ENCODE data around the gene MARCHF6.
"Not testable (repeated sequence)": the region's sequence is repeated elsewhere in the genome, so short reads cannot be mapped to it uniquely, and the experiment has no call there.

The MARCHF6 gene

GRCh38 chr5:10353241-10354047 is at the start of gene MARCHF6:
Gene MARCHF6, plus strand, starts transcription at chr5:10353695. Its CDS starts 204 bp downstream, at chr5:10353899.
- peak; percentile 90 for DNase-seq

GRCh38 chr5:10303699-10304170 is 49.8 kb upstream of the MARCHF6 start:
- no peak for DNase-seq

GRCh38 chr5:10304932-10305331 is 48.6 kb upstream of the MARCHF6 start:
- no peak for DNase-seq

- DNase-seq = no peak
Observed at GRCh38 chr5:10306114-10306513, 47.4 kb upstream of the MARCHF6 start.

GRCh38 chr5:10306806-10307205 is 46.7 kb upstream of the MARCHF6 start:
- DNase-seq = no peak

- peak; percentile 50 for DNase-seq
Observed at GRCh38 chr5:10307206-10308148, 46.0 kb upstream of the MARCHF6 start, which contains the start of gene CMBL. Gene CMBL, minus strand, starts transcription at chr5:10307902. Its CDS starts 17,140 bp downstream, at chr5:10290762.

- no peak for DNase-seq
Observed at GRCh38 chr5:10308844-10309243, 44.7 kb upstream of the MARCHF6 start.

GRCh38 chr5:10310066-10310779 is 43.3 kb upstream of the MARCHF6 start:
- no peak for DNase-seq

- DNase-seq = not testable (repeated sequence)
Observed at GRCh38 chr5:10310835-10311570, 42.5 kb upstream of the MARCHF6 start.

- DNase-seq = no peak
Observed at GRCh38 chr5:10311595-10312425, 41.7 kb upstream of the MARCHF6 start.

GRCh38 chr5:10315201-10315600 is 38.3 kb upstream of the MARCHF6 start:
- DNase-seq = no peak

GRCh38 chr5:10315824-10316509 is 37.5 kb upstream of the MARCHF6 start:
- no peak for DNase-seq

- DNase-seq = no peak
Observed at GRCh38 chr5:10317825-10318682, 35.4 kb upstream of the MARCHF6 start.

- no peak for DNase-seq
Observed at GRCh38 chr5:10319202-10319851, 34.2 kb upstream of the MARCHF6 start.

GRCh38 chr5:10320793-10321192 is 32.7 kb upstream of the MARCHF6 start:
- DNase-seq = no peak

- DNase-seq = no peak
Observed at GRCh38 chr5:10321882-10322281, 31.6 kb upstream of the MARCHF6 start.

- no peak for DNase-seq
Observed at GRCh38 chr5:10323588-10324488, 29.7 kb upstream of the MARCHF6 start.
